ENCODE measurements around the gene TSPAN12.
A peak's percentile ranks its signal among the peaks of the same experiment; 100 is the strongest.
"Not testable (repeated sequence)": the region's sequence is repeated elsewhere in the genome, so short reads cannot be mapped to it uniquely, and the experiment has no call there.

Gene TSPAN12
- total RNA-seq: 0.13 to 0.36 reads per million in 2 experiments

GRCh38 chr7:120857588-120858573 is at the start of gene TSPAN12:
Gene TSPAN12 (minus strand): TSS chr7:120858144. CDS start chr7:120856763, 1,381 bp downstream.
- peak; percentile 15 for DNase-seq (ENCODE audit: low read depth)

- no peak for DNase-seq (ENCODE audit: low read depth)
Observed at GRCh38 chr7:120898715-120899499, 41.0 kb upstream of the TSPAN12 start.

- DNase-seq (ENCODE audit: low read depth): not testable (repeated sequence)
Observed at GRCh38 chr7:120895253-120895652, 37.3 kb upstream of the TSPAN12 start.

GRCh38 chr7:120885602-120886001 is 27.7 kb upstream of the TSPAN12 start:
- DNase-seq (ENCODE audit: low read depth): not testable (repeated sequence)

GRCh38 chr7:120877701-120878100 is 19.8 kb upstream of the TSPAN12 start:
- DNase-seq (ENCODE audit: low read depth): no peak

GRCh38 chr7:120876922-120877321 is 19.0 kb upstream of the TSPAN12 start:
- no peak for DNase-seq (ENCODE audit: low read depth)

GRCh38 chr7:120874722-120875121 is 16.8 kb upstream of the TSPAN12 start:
- no peak for DNase-seq (ENCODE audit: low read depth)

GRCh38 chr7:120874016-120874415 is 16.1 kb upstream of the TSPAN12 start:
- no peak for DNase-seq (ENCODE audit: low read depth)

- no peak for DNase-seq (ENCODE audit: low read depth)
Observed at GRCh38 chr7:120873401-120873800, 15.5 kb upstream of the TSPAN12 start.

GRCh38 chr7:120869700-120870099 is 11.8 kb upstream of the TSPAN12 start:
- no peak for DNase-seq (ENCODE audit: low read depth)

- DNase-seq (ENCODE audit: low read depth): no peak
Observed at GRCh38 chr7:120867932-120868331, 10.0 kb upstream of the TSPAN12 start.

- DNase-seq (ENCODE audit: low read depth): no peak
Observed at GRCh38 chr7:120865191-120865981, 7.4 kb upstream of the TSPAN12 start.

GRCh38 chr7:120864141-120864900 is 6.4 kb upstream of the TSPAN12 start:
- DNase-seq (ENCODE audit: low read depth): no peak

GRCh38 chr7:120862987-120863590 is 5.1 kb upstream of the TSPAN12 start:
- DNase-seq (ENCODE audit: low read depth): no peak

GRCh38 chr7:120860156-120860555 is 2.2 kb upstream of the TSPAN12 start:
- no peak for DNase-seq (ENCODE audit: low read depth)

GRCh38 chr7:120859459-120859858 is 1.5 kb upstream of the TSPAN12 start:
- no peak for DNase-seq (ENCODE audit: low read depth)

- no peak for DNase-seq (ENCODE audit: low read depth)
Observed at GRCh38 chr7:120856621-120857352, 1.2 kb downstream of the TSPAN12 start.

GRCh38 chr7:120856198-120856597 is 1.7 kb downstream of the TSPAN12 start:
- DNase-seq (ENCODE audit: low read depth): no peak

GRCh38 chr7:120852700-120853099 is 5.2 kb downstream of the TSPAN12 start:
- DNase-seq (ENCODE audit: low read depth): no peak

- no peak for DNase-seq (ENCODE audit: low read depth)
Observed at GRCh38 chr7:120843109-120843508, 14.8 kb downstream of the TSPAN12 start.

Measured in T follicular helper cell (primary cell).